ENCODE results near the gene BICRA.

DNA sequence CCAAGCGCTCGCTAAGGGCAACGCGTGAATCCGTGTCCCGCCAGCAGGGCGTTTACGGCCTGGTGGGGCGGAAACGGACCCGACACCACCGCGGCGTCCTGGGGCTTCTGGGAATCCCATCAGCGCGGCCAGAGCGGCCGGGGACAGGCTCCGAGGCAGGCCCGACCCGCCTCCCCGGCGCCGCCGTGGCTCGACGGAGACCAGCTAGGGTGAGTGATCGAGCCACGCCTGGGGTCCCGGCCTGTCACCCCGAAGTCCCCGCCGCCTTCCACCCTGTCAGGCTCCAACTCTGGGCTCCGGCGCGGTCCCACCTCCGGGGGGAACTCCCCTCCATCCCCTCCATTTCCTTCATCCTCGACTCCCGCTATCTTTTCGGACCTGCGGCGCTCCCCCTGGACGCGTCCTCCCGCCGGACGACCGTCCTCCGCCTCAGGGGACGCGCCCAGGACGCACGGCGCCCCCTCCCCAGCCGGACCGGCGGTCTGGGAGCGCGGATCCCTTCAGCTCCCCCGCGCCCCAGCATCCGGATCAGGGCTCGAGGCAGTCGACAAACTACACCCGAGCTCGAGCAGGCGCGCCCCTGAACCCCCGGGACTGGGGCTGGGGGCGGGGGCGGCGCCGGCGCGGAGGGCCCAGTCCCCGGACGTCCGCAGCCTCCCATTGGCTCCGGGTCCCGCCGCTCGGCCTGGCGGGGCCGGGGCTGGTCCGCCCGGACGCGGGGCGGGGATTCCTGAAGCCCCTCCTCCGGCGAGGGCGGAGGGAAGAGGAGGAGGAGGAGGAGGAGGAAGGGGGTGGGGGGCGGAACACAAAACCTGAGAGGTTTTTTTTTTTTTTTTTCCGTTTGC, 638 bp upstream of the BICRA start:
- TF ChIP-seq, protein P1, sequence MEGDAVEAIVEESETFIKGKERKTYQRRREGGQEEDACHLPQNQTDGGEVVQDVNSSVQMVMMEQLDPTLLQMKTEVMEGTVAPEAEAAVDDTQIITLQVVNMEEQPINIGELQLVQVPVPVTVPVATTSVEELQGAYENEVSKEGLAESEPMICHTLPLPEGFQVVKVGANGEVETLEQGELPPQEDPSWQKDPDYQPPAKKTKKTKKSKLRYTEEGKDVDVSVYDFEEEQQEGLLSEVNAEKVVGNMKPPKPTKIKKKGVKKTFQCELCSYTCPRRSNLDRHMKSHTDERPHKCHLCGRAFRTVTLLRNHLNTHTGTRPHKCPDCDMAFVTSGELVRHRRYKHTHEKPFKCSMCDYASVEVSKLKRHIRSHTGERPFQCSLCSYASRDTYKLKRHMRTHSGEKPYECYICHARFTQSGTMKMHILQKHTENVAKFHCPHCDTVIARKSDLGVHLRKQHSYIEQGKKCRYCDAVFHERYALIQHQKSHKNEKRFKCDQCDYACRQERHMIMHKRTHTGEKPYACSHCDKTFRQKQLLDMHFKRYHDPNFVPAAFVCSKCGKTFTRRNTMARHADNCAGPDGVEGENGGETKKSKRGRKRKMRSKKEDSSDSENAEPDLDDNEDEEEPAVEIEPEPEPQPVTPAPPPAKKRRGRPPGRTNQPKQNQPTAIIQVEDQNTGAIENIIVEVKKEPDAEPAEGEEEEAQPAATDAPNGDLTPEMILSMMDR (IDR thresholded peaks at IDR 0.05), result peak; percentile 27 to 48 (median 44)
- TF ChIP-seq POLR2AphosphoS5 (IDR thresholded peaks at IDR 0.05), result peak; percentile 62 to 86 (median 75)
- TF ChIP-seq POLR2A (IDR thresholded peaks at IDR 0.05), result peak; percentile 56
